ENCODE measurements around the gene HEATR5B.

HEATR5B gene

DNA sequence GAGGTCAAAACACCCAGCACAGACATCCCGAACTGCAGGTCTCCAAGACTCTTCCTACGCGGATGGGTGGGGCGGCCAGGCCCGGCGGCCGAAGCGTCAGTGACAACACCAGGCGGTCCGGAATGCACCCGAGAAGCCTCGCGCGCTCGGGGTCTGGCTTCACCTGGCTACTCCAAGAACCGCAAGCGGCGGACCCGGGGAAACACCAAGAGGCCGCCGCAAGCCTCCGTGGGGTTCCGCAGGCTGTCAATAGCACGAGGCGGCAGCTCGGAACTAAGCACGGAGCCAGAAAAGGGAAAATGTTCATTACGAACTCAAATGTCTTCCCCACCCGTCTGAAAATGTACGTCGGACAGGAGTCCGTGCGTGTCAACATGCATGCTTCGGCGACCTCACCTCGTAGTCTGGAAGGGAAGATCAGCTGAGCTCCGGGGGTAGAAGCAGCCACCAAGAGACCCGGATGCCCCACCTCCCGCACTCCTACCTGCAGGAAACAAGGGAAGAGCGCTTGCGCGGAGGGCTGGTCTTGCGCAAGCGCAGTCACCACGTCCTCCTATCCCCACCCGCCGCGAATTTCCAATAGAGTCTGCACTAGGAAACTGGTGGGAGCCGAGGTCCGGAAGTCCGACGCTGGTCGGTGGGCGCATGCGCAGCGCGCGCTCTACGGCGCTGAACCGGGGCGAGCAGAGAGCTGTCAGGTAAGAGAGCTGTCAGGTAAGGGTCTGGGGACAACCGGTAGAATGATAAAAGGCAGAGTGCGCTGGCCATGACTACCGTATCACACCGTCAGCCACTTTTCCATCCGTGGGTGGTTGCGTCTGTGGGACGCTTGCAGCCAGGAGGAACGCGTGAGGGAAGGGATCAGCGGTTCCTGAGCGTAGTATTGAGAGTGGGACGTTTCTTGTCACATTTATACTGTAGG, at the start of gene HEATR5B, which contains the start of gene GPATCH11:
Gene HEATR5B (minus strand): TSS at position 500 of the 922 bp plus-strand sequence. CDS start 958 bp downstream, outside the sequence.
Gene GPATCH11 (plus strand): TSS at position 646 of the 922 bp plus-strand sequence. CDS start 3,864 bp downstream, outside the sequence.
- peak; percentile 90 for DNase-seq

DNA sequence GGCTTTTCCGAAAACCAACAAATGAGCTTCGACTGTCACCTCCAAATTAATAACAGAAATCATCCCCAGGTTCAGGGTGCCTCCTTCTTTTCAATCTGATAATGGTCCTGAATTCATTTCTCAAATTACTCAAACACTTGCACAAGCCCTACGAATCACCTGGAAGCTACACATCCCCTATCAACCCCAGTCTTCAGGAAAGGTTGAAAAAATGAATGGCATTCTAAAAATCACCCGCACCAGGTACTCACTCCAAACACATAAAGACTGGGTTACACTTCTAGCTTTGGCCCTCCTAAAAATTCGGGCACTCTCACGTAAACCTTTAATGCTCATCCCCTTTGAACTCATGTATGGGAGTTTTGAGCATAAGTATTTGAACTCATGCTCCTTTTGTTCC, 48.7 kb upstream of the HEATR5B start:
- DNase-seq, result no peak

DNA sequence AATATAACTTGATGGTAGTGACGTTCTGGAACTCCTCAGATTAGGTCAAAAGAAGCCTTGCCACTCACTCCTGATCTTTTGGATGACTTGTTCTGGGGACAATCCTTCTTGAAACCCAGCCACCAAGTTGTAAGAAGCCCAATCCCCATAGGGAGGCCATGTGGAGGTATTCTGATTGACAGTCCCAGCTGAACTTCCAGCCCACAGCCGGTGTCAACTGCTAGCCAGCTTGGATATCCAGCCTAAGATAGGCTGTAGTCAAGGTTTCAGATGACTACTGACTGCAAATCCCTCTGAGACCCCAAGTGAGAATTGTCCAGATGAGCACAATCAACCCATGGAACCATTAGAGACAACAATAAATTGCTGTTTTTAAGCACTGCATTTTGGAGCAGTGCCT, 41.2 kb upstream of the HEATR5B start:
- no peak for DNase-seq

DNA sequence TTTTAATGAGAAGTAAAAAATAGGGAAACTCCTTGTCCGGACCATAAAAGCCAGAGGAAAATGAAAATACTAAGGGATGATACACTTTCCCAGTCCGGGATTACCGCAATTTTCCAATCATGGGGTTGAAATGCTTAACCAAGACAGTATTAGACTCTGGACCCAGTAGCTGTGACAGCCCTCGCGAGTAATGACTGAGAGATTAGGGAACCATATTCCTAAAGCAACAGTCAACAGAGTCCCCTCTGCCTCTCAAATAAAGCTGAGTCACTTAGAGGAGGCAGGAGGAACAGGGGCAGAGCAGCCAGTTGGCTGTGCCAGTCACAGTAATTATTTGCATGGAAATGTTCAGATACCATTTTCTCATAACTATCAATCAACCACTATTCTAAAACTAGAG, 35.0 kb upstream of the HEATR5B start:
- no peak for DNase-seq

DNA sequence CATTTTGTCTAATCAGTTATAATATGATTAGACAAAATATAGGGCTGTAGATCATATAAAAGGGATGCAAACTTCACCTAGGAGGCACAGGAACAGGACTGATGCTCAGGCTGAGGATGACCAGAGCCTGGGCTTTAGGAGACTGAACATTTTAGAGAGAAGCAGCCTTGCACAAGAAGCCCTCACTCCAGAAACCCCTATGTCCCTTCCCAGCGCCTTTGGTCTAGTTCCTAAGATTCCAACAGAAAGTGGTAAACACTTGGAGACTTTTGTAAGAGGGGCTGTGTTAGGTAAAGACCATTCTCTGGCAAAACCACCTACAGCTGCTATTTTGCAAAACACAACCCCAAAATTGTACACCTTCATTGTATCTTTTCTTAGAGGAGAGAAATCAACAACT, 33.4 kb upstream of the HEATR5B start:
- no peak for DNase-seq

DNA sequence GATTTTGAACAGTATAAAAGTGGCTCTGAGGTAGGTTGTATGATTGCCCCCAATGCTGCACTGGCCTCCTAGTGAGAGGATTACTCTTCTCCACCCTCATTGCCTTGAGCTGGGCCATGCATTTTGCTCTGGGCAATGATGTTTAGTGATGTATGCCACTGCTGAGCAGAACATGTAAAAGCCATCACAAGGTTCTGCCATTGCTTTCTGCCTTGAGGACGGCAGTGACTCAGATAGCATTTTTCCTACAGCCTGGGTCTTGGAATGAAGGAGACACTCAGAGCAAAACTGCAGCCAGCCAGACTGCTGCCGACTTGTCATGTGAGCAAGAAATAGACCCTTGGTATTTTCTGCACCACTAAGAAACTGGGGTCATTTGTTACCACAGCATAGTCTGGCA, 27.8 kb upstream of the HEATR5B start:
- no peak for DNase-seq

DNA sequence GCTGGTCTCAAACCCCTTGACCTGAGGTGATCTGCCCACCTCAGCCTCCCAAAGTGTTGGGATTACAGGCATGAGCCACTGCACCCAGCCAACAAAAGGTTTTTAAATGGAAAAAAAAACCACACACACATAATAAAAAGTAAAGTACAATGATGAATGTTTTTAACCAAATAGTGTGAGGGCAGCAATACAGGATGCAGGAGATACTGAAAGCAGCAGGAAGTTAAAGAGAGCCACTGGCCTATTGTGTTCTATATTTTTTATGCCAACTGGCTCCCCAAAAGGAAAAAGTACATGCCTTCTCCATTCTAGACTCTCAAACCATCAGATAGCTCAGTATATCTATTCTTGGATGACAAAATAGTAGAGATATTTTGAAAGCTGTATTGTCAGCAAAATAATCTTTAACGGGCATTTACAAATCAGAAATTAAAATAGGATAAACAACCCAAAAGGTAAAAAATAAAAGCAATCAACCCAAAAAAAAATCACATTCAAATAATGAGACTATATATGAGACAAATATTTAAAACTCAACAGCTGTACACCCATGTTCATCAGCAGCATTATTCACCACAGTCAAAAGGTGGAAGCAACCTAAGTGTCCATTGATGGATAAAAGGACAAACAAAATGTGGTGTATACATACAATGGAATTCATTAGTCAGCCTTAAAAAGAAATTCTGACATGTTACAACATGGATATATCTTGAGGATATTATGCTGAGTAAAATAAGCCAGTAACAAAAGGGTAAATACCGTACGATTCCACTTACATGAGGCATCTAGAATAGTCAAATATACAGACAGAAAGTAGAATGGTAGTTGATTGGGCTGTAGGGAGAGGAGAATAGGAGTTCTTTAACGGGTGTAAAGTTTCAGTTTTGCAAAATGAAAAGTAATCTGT, 26.4 kb upstream of the HEATR5B start:
- DNase-seq, result no peak

GRCh38 chr2:37109523-37109922, 25.4 kb upstream of the HEATR5B start:
- DNase-seq, result no peak

- no peak for DNase-seq
These were observed 21.0 kb upstream of the HEATR5B start for GRCh38 chr2:37105150-37105549.

- no peak for DNase-seq
These were observed 20.0 kb upstream of the HEATR5B start for GRCh38 chr2:37104178-37104577.

DNA sequence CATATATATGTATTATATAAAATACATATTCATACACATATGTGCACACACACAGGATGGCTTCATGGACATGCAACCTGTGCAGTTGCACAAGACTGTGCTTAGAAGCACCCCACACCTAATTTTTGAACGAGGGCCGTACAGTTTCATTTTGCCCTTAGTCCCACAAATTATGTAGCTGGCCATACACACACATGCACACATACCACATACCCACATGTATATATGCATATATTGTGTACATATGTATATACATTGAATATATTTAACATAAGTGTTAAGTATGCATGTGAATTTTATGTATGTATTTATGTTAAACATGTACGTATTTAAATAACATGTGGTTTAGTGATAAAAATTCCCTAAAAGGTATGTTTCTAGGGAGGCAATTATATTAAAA, 18.4 kb upstream of the HEATR5B start:
- no peak for DNase-seq

GRCh38 chr2:37100054-37100453, 15.9 kb upstream of the HEATR5B start:
- DNase-seq, result no peak

DNA sequence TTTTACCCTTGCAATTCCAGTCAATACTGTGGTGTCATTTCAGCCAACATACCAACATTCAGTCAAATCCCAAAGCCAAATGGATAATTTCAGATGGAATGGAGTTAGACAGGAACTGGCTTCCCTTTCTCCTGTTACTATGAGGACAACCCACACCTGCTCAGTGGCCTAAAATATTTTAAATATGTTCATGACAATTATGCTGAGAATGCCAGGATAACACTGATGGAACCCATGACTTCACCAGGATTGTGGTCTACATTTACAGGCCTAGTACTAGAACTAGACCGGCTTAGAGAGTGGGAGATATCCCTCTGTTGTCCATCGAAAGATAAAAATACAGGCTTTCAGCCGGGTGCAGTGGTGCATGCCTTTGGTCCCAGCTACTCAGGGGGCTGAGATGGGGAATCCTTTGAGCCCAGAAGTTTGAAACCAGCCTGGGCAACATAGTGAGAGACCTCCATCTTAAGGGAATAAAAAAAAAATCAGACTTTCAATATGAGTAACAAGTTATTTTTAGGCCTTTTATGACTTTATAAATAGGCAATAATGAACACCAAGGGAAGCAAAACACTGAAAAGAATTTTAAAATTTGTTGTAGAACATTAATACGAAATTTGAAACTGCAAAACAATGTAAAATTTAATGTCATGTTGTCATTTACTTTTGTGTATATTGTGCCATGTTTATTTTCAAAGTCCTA, 14.4 kb upstream of the HEATR5B start:
- no peak for DNase-seq

- DNase-seq, result no peak
These were observed 12.4 kb upstream of the HEATR5B start for GRCh38 chr2:37096568-37096967.

DNA sequence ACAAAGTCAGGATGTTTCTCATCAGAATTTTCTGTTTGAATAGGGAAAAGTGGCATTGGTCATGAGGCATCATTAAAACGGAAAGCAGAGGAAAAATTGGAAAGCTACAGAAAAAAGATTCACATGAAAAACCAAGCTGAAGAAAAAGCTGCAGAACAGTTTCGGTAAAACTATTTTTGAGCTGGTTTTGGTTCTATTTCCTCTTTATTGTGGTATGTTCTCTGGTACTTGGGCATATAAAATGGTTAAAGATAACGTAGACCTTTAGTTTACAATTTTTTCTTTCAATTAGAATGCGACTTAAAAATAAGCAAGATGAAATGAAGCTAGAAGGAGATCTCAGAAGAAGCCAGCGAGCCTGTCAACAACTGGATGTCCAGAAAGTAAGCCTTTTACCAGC, 7.7 kb upstream of the HEATR5B start:
- no peak for DNase-seq

GRCh38 chr2:37090019-37090477, 5.9 kb upstream of the HEATR5B start:
- DNase-seq, result no peak

- DNase-seq, result no peak
These were observed 1.6 kb upstream of the HEATR5B start for GRCh38 chr2:37085731-37086147.

DNA sequence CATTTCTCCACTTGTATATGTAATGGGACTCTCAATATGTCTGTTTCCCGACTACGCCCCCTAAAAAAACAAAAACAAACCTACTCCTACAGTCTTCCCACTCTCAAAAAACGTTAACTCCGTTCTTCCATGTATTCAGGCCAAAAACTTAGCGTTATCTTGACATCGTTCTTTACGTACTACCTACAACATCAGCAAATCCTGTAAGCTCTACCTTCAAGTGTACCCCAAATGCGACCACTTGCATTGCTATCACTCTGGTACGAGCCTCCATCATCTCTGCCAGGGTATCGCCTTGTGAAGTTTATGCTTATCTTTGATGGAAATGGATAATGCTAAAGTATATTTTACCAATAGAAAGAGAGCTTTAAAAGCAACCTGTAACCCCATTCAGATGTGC, 625 bp upstream of the HEATR5B start:
- no peak for DNase-seq

GRCh38 chr2:37080689-37081088, 3.5 kb downstream of the HEATR5B start:
- no peak for DNase-seq

DNA sequence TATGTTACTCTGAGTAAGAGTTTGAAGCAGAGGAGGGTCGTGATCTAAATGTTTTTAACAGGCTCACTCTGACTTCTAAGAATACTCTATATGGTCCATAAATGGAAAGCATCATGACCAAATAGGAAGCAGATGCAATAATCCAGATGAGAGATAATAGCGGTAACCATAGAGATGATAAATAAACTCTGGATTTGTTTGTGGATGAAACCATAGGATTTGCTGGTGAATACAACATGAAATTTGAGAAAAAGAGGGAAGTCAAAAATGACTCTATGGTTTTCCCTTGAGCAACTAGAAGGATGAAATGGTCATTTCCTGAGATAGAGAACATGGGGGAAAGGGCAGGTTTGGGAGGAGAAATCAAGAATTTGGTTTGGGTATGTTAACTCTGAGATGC, 3.9 kb downstream of the HEATR5B start:
- DNase-seq, result no peak

- no peak for DNase-seq
These were observed 13.2 kb downstream of the HEATR5B start for GRCh38 chr2:37070931-37071330.

DNA sequence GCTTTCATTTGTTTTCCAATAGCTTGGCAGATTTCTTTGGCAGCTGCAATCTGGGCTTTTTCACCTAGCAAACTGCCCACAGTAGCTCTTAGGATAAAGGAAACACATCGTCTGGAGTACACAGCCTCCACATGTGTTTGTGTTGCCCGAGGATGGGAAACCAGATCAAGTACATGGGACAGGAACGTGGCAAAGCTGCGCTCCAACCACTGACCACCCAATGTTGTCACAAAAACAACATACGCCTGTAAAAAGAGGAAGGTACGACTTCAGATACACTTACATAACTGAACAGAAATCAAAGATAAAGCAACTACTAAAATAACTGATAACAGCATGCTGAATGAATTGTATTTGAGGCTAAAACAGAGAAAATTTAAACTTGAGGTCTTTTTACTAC, 15.5 kb downstream of the HEATR5B start:
- DNase-seq, result no peak

DNA sequence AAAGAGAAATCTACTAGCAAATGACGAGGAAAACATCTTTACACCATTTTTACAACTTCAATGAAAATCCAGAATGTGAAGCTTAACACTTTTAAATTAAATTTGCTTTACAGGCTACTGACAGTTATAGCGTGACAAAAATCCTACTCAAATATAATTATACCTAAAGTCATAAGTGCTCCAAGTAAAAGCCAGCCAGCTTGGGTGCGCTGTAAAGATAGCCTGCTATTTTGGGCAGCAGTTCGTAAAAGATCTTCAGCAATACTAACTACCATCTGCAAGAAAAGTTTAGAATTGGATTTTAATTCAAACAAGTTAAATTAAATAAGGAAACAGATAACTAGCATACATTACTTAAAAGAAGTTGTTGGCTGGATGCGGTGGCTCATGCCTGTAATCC, 22.4 kb downstream of the HEATR5B start:
- no peak for DNase-seq
